ENCODE results near the gene NDST1.

The NDST1 gene

GRCh38 chr5:150525781-150526180 lies 17.9 kb downstream of the NDST1 start:
- no peak for DNase-seq

DNA sequence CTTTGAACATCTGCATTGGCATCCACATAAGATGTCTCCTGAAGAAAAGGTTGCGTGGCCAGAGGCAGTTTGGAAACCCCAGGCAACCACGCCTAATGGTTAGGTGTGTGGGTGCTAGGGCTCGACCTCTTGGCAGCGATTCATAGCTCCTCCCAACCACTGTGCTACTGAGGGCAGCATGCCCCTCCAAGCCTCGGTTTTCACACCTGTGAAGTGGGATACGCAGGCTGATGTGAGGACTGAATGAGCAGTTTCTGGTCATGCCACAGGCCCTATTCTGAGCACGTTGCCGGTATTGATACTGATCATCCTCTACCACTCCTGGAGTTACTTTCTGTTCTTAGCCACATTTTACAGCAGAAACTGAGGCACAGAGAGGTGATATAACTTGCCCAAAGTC lies 19.1 kb downstream of the NDST1 start:
- DNase-seq: no peak

GRCh38 chr5:150527808-150528207 lies 19.9 kb downstream of the NDST1 start:
- no peak for DNase-seq

GRCh38 chr5:150528924-150529546 lies 21.1 kb downstream of the NDST1 start:
- no peak for DNase-seq

DNA sequence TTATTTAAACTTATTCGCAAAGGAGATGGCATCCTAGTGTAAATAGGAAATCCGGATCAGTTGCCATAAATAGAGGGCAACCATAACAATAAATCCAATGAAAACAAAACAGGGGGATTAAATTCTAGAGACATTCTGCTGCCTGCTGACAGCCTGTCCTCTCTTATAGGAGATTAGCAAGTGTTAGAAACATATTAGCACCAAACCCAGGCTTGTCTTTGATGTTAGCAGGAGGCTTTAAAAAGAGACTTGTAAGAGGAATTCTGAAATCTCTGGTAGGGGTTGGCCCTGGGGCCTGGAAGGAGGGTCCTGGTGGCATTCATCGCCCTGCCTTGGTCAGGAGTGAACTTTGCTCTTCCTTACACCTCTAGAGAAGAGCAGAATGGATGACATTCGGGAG lies 21.6 kb downstream of the NDST1 start:
- DNase-seq: no peak

GRCh38 chr5:150530423-150530822 lies 22.5 kb downstream of the NDST1 start:
- DNase-seq: no peak

DNA sequence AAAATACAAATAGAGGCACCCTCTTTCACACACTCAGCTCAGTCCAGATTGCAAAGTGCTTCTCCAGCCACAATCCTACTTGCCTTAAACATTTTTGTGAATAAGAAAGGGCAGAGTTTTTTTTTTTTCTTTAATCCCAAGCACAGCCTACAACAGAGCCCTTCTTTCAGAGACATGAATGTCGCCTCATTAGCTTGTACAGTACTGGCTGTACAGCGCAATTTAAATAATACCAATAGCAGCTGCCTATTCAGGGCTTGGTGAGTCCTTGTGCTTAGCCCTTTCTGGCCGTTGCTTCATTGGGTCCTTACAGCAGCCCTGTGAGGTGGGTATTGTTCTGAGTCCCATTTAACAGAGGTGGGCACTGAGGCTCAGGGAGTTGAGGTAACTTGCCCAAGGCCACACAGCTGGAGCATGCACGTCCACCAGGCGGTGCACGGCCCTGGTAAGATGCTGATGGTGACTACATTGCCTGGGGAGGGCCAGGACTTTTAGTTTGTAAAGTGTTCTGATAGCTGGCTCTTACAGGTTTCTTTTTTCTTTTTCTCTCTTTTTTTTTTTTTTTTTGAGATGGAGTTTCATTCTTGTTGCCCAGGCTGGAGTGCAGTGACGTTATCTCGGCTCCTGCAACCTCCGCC lies 23.1 kb downstream of the NDST1 start:
- no peak for DNase-seq

DNA sequence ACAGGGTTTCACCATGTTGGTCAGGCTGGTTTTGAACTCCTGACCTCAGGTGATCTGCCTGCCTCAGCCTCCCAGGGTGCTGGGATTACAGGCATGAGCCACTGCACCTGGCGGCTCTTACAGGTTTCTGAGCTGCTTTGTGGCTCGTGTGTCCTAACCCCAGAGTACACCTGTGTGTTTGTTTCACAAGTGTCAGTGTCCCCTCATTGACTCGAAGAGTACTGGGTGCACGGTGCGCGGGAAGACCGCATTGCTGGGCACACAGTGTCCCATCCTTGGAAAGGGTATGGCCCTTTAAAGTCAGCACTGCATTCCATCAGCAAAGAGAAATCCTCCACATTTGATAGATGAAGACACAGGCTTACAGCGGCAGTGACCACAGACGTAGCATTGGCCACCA lies 23.8 kb downstream of the NDST1 start:
- no peak for DNase-seq

- DNase-seq: no peak
Observed at GRCh38 chr5:150532151-150532550, 24.2 kb downstream of the NDST1 start.

DNA sequence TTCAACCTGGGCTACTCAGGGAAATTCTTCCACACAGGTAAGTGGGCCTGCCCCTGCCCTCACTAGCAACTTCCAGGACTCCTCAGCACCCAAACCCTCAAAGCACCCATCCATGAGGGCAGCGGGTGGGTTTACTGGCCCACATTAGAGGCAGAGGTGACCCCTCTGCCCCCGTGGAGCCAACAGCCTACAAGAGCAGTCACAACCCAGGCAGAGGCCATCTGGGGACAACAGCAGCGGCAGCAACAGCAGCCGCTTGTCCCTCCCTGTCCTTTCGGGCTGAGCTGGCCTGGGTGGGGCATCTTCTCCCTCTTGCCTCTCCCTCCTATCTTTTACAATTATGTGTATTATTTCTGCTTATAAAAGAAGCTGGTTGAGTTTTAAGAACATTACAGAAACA lies 25.1 kb downstream of the NDST1 start:
- no peak for DNase-seq

DNA sequence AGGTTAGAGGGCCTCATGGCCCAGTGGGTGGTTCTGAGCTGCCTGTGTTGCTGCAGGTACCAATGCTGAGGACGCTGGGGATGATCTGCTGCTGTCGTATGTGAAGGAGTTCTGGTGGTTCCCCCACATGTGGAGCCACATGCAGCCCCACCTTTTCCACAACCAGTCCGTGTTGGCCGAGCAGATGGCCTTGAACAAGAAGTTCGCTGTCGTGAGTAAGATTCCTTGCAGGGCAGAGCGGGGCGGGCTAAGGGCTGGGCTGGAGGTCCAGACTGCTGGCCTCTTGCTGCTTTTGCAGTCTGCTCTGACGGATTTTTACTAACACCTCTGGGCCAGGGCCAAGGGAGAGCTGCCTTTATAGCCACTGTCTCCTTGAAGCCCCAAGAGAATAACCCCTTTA lies 26.9 kb downstream of the NDST1 start:
- no peak for DNase-seq

DNA sequence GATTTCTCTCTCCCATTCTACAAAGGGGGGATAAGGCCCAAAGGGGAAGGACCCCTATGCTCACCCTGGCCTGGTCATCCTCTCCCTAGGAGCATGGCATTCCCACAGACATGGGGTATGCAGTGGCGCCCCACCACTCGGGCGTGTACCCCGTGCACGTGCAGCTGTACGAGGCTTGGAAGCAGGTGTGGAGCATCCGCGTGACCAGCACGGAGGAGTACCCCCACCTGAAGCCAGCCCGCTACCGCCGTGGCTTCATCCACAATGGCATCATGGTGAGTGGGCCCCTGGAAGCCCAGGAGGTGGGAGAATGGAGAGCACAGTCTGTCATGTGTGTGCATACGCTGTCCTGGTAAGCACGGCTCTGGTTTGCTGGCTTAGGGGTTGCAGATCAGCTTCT lies 27.7 kb downstream of the NDST1 start:
- DNase-seq: no peak

- no peak for DNase-seq
Observed at GRCh38 chr5:150538007-150538917, 30.3 kb downstream of the NDST1 start.

DNA sequence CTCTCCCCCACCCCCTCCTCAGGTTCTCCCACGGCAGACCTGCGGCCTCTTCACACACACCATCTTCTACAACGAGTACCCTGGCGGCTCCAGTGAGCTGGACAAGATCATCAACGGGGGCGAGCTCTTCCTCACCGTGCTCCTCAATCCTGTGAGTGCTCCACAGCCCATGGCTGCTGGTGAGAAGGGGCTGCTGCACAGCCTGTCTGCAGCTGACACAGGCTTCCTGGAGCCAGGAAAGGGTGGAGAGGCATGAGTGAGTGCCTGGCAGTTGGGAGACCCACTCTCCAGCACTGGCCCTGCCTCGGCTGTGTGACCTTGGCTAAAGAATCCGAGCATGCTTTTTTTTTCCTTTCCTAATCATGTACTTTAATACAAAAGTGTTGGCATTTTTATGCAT lies 31.3 kb downstream of the NDST1 start:
- no peak for DNase-seq

DNA sequence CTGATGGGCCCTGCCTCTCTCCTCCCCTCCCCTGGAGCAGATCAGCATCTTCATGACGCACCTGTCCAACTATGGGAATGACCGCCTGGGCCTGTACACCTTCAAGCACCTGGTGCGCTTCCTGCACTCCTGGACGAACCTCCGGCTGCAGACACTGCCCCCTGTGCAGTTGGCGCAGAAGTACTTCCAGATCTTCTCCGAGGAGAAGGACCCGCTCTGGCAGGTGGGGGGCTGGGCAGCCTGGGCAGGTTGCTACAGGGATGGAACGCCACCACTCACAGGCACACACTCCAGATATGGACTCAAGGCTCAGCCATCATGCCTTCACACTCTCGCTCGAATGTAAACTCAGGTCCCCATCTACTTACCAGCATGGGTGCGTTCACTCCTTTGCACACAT lies 32.1 kb downstream of the NDST1 start:
- no peak for DNase-seq

DNA sequence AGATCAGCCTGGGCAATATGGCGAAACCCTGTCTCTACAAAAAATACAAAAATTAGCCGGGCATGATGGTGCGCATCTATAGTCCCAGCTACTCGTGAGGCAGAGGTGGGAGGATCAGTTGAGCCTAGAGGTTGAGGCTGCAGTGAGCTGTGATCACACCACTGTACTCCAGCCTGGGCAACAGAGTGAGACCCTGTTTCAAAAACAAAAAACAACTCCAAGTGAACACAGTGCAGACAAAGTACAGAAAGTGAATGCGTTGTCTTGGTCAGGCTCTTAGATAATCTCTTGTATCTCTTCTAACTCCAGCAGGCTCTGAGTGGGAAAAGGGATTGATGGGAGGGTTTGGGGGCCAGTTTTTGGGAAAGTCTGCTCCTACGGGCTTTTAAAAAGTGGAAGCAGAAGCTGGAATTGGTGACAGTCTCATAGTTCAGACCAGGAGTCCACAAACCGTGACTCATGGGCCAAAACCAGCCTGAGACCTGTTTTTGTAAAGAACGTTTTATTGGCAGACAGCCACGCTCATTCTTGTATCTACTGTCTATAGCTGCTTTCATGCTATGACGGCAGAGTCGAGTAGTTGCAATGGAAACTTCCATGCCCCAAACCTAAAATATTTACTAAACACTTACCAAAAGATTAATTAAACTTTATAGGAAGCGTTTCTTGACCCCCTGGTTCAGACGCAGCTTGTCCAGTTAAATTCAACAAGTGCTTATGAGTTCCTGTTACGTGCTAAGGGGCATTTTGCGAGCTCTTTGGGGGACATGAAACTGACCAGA lies 32.9 kb downstream of the NDST1 start:
- DNase-seq: no peak

GRCh38 chr5:150541397-150541675 lies 33.4 kb downstream of the NDST1 start:
- no peak for DNase-seq

GRCh38 chr5:150541895-150542294 lies 34.0 kb downstream of the NDST1 start:
- no peak for DNase-seq

DNA sequence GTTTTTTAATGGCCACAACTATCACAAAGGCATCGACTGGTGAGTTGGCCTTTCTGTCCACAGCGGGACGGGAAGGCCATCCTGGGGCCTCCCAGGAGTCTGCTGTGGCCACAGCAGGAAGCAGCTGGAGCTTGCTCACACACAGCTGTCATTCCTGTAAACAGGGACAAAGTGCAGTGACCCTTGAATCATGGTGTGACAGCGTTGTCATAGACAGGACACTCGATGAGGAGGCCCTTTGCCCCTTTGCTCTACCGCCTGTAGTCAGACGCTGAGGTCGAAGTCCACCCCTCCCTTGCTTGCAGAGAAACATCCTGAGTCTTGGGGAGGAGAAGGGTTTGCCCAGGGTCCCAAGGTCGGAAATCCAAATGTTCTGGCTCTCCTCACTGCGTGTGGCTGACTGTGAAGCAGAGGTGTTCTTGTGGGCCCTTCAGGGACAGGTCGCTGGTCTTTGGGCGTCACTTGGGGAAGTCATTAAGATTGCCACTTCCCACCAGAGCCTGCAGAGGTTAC lies 35.1 kb downstream of the NDST1 start:
- DNase-seq: no peak

- DNase-seq: peak; percentile 62
Observed at GRCh38 chr5:150544611-150545219, 36.8 kb downstream of the NDST1 start.

DNA sequence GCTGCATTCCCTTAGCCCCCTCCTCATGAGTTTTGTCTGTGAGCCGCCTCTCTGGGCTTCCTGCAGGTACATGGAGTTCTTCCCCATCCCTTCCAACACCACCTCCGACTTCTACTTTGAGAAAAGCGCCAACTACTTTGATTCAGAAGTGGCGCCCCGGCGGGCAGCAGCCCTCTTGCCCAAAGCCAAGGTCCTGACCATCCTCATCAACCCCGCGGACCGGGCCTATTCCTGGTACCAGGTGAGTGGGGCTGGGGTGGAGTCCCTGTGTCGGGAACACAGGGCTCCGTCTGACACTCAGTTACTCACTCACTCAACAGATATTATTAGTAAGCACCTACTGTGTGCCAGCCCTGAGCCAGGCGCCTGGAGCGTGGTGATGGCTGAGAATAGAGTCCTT lies 37.3 kb downstream of the NDST1 start:
- no peak for DNase-seq

DNA sequence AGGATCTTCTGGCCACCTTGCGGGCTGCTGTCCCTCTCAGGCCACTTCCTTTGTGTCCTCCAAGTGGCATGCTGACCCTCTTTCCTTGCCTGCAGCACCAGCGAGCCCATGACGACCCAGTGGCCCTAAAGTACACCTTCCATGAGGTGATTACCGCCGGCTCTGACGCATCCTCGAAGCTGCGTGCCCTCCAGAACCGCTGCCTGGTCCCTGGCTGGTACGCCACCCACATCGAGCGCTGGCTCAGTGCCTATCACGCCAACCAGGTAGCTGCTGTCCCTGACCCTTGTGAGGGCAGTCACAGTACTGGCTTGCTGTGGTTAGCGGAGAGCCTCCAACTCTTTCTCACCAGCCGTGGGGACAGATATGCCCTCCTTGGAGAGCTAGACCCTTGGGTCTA lies 40.2 kb downstream of the NDST1 start:
- no peak for DNase-seq

GRCh38 chr5:150549735-150550134 lies 41.8 kb downstream of the NDST1 start:
- DNase-seq: no peak

Measured in CD4-positive, alpha-beta T cell treated with Interleukin-15 for 1 hour (primary cell).